ENCODE results near the gene SLC44A1.

Gene SLC44A1

GRCh38 chr9:105223544-105224140 is 20.8 kb upstream of the SLC44A1 start:
- H3K4me1 ChIP-seq (ENCODE audit: insufficient read depth, low read length, severe bottlenecking) = no peaks in the 10 kb centered on the region
- H3K4me3 ChIP-seq (ENCODE audit: low read depth, low read length, poor library complexity, severe bottlenecking) = no peak overlapping the region
- no peaks in the 10 kb centered on the region; the same call in 1 of the 2 replicates for H3K36me3 ChIP-seq (ENCODE audit: insufficient read depth, low read length)
- no peak overlapping the region for H3K9ac ChIP-seq (ENCODE audit: low read length)
- no peaks in the 10 kb centered on the region for H3F3A ChIP-seq (ENCODE audit: insufficient read depth, low read length)
- TF ChIP-seq CTCF (IDR thresholded peaks at IDR 0.05; ENCODE audit: low read length) (no peak), EZH2 (IDR thresholded peaks at IDR 0.05; ENCODE audit: borderline replicate concordance, low read length) (no peak)
- no peak overlapping the region for H3K4me2 ChIP-seq (ENCODE audit: low read length)
- H3K9me2 ChIP-seq (ENCODE audit: low read depth, low read length) = no peaks in the 10 kb centered on the region
- no peaks in the 10 kb centered on the region for H4K20me1 ChIP-seq (ENCODE audit: insufficient read depth, low read length)
- peaks cover 18% of the 10 kb centered on the region for H3K9me3 ChIP-seq (ENCODE audit: low read length)
- H2AFZ ChIP-seq (ENCODE audit: low read length) = no peak overlapping the region
- no peaks in the 10 kb centered on the region for H3K79me2 ChIP-seq (ENCODE audit: insufficient read depth, low read length)
- H3K27ac ChIP-seq (ENCODE audit: low read depth, low read length, poor library complexity, severe bottlenecking) = no peak overlapping the region
- H3K27me3 ChIP-seq (ENCODE audit: insufficient read depth, low read length) = no peaks in the 10 kb centered on the region

- Histone ChIP-seq H4K20me1 (ENCODE audit: insufficient read depth, low read length) (no peaks in the 10 kb centered on the region), H2AFZ (ENCODE audit: low read length) (no peak overlapping the region), H3K27me3 (ENCODE audit: insufficient read depth, low read length) (no peaks in the 10 kb centered on the region), H3K4me2 (ENCODE audit: low read length) (no peak overlapping the region), H3K9ac (ENCODE audit: low read length) (no peak overlapping the region), H3K9me2 (ENCODE audit: low read depth, low read length) (no peaks in the 10 kb centered on the region), H3K4me3 (ENCODE audit: low read depth, low read length, poor library complexity, severe bottlenecking) (no peak overlapping the region), H3K9me3 (ENCODE audit: low read length) (peaks cover 18% of the 10 kb centered on the region), H3F3A (ENCODE audit: insufficient read depth, low read length) (no peaks in the 10 kb centered on the region), H3K4me1 (ENCODE audit: insufficient read depth, low read length, severe bottlenecking) (no peaks in the 10 kb centered on the region), H3K79me2 (ENCODE audit: insufficient read depth, low read length) (no peaks in the 10 kb centered on the region), H3K27ac (ENCODE audit: low read depth, low read length, poor library complexity, severe bottlenecking) (no peak overlapping the region), H3K36me3 (ENCODE audit: insufficient read depth, low read length) (no peaks in the 10 kb centered on the region; the same call in 1 of the 2 replicates)
- TF ChIP-seq EZH2 (IDR thresholded peaks at IDR 0.05; ENCODE audit: borderline replicate concordance, low read length) (no peak), CTCF (IDR thresholded peaks at IDR 0.05; ENCODE audit: low read length) (no peak)
These were observed 18.4 kb upstream of the SLC44A1 start for GRCh38 chr9:105226055-105226454.

GRCh38 chr9:105232207-105232606 is 12.2 kb upstream of the SLC44A1 start:
- Histone ChIP-seq H3K9ac (ENCODE audit: low read length) (no peak overlapping the region), H3K79me2 (ENCODE audit: insufficient read depth, low read length) (no peaks in the 10 kb centered on the region), H3K4me1 (ENCODE audit: insufficient read depth, low read length, severe bottlenecking) (no peaks in the 10 kb centered on the region), H3K4me2 (ENCODE audit: low read length) (no peak overlapping the region), H3K4me3 (ENCODE audit: low read depth, low read length, poor library complexity, severe bottlenecking) (no peak overlapping the region), H3K9me3 (ENCODE audit: low read length) (no peaks in the 10 kb centered on the region), H3F3A (ENCODE audit: insufficient read depth, low read length) (no peaks in the 10 kb centered on the region), H3K27ac (ENCODE audit: low read depth, low read length, poor library complexity, severe bottlenecking) (no peak overlapping the region), H3K27me3 (ENCODE audit: insufficient read depth, low read length) (no peaks in the 10 kb centered on the region), H4K20me1 (ENCODE audit: insufficient read depth, low read length) (no peaks in the 10 kb centered on the region), H3K36me3 (ENCODE audit: insufficient read depth, low read length) (no peaks in the 10 kb centered on the region), H3K9me2 (ENCODE audit: low read depth, low read length) (no peaks in the 10 kb centered on the region), H2AFZ (ENCODE audit: low read length) (no peak overlapping the region)
- TF ChIP-seq EZH2 (IDR thresholded peaks at IDR 0.05; ENCODE audit: borderline replicate concordance, low read length) = no peak
- TF ChIP-seq CTCF (IDR thresholded peaks at IDR 0.05; ENCODE audit: low read length) = no peak

All from OCI-LY1 (cell line).